ENCODE results near the gene TMEM185B. TPM values are rescaled to one million over a fixed set of nuclear protein-coding genes. Genes with fewer than 3 reads are reported as not detected.

TMEM185B gene
- total and polyA plus RNA-seq, 4 experiments from 2014 or later, result 17.5 to 24.9 (median 20.6) TPM

GRCh38 chr2:120228503-120228902 lies 5.3 kb upstream of the TMEM185B start:
- Mint-ChIP-seq H3K4me3 (peak overlapping the region in 2 of 8 donors; percentile 13 to 30), H3K9me3 (no peaks in the 10 kb centered on the region), H3K27ac (peak overlapping the region in 6 of 7 donors; percentile 54 to 81 (median 63)), H3K4me1 (peaks cover 32 to 83% (median 56%) of the 10 kb centered on the region in 4 donors), H3K27me3 (no peaks in the 10 kb centered on the region), H3K36me3 (peaks cover 0 to 9% of the 10 kb centered on the region in 2 donors)
- CTCF ChIA-PET (ENCODE audit: partially characterized antibody), result interaction anchor here (1.1 to 1.8 kb wide), 7 partner anchors 9 to 119 kb away, joined by 3 to 12 read pairs (median 5); no protein-coding TSS in a partner anchor
- no peaks in the 10 kb centered on the region for H3K9me3 ChIP-seq (ENCODE audit: control insufficient read depth in 1 of 2, low read length in 2 of 2)
- intact Hi-C loops (cut with micrococcal nuclease), result no loop called here
- no peaks in the 10 kb centered on the region for H3K27me3 ChIP-seq (ENCODE audit: insufficient read depth, low read length)
- DNase-seq, result no peak
- POLR2A ChIA-PET (ENCODE audit: partially characterized antibody), result interaction anchor here (0.7 to 1.4 kb wide), 3 partner anchors 24 to 550 kb away, joined by 3 to 7 read pairs (median 3); partner anchors contain the start of genes RALB and TMEM177
- no peaks in the 10 kb centered on the region for H3K36me3 ChIP-seq (ENCODE audit: insufficient read depth, low read length)
- H3K4me3 ChIP-seq (ENCODE audit: low read length in 2 of 2), result no peak overlapping the region
- H3K27ac ChIP-seq (ENCODE audit: low read depth, low read length), result no peak overlapping the region
- peaks cover 54% of the 10 kb centered on the region for H3K4me1 ChIP-seq (ENCODE audit: insufficient read depth, low read length)

DNA sequence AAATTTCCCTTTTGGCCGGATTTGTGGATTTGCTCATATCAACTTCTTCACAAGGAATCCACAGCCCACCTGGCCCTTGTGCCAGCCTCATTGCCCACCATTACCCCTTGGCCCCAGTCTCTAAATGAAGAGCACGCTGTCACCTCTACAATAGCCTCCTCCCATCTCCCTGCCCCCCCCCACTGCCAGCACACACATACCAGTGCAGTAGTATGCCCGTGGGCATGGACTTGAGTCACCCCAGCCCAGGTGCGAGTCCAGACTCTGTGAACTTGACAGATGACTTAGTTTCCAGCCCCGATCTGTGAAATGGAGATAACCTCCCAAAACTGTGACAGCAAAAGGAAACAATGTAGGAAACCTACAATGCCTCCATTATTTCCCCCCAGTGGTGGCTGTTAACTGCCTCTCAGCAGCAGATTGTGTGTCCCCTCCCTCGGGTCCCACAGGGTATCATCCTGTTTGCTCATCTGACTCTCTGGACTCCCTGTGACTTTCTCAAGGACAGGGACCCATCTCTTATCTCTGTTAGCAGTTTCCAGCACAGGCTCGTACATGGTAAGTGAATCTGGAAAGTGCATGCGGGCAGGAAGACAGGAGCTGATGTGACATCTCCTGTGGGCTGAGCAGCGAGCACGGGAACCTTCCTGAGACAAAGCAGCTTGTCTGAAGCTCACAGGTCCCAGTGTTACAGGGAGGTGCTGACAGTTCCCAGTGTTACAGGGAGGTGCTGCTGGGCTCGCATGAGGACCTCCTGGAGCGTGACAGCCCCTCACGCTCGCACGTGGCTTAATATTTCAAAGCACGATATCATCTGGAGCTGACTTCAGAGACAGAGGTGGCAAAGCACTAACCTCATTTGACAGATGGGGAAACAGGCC lies 4.2 kb upstream of the TMEM185B start:
- Mint-ChIP-seq H3K36me3 (peaks cover 0 to 8% of the 10 kb centered on the region in 2 donors), H3K27ac (peak overlapping the region; percentile 38 to 79 (median 67)), H3K27me3 (no peaks in the 10 kb centered on the region), H3K4me3 (no peak overlapping the region), H3K9me3 (peaks cover 0 to 1% (median 0%) of the 10 kb centered on the region in 8 donors), H3K4me1 (peaks cover 28 to 75% (median 51%) of the 10 kb centered on the region in 4 donors)
- H3K4me3 ChIP-seq (ENCODE audit: low read length in 2 of 2), result no peak overlapping the region
- H3K27me3 ChIP-seq (ENCODE audit: insufficient read depth, low read length), result no peaks in the 10 kb centered on the region
- H3K4me1 ChIP-seq (ENCODE audit: insufficient read depth, low read length), result peaks cover 50% of the 10 kb centered on the region
- ChIA-PET CTCF (ENCODE audit: partially characterized antibody) (interaction anchor here (1.1 to 1.8 kb wide), 8 partner anchors 8 to 118 kb away, joined by 3 to 12 read pairs (median 4); no protein-coding TSS in a partner anchor), POLR2A (ENCODE audit: partially characterized antibody) (interaction anchor here (1.3 to 1.4 kb wide), 2 partner anchors 25 to 549 kb away, joined by 3 to 7 read pairs; partner anchors contain the start of genes RALB and TMEM177)
- no peaks in the 10 kb centered on the region for H3K9me3 ChIP-seq (ENCODE audit: control insufficient read depth in 1 of 2, low read length in 2 of 2)
- intact Hi-C loops (cut with micrococcal nuclease), result no loop called here
- H3K36me3 ChIP-seq (ENCODE audit: insufficient read depth, low read length), result no peaks in the 10 kb centered on the region
- DNase-seq, result no peak
- H3K27ac ChIP-seq (ENCODE audit: low read depth, low read length), result no peak overlapping the region

GRCh38 chr2:120226316-120226715 lies 3.1 kb upstream of the TMEM185B start:
- Histone ChIP-seq H3K27me3 (ENCODE audit: insufficient read depth, low read length) (no peaks in the 10 kb centered on the region), H3K4me3 (ENCODE audit: low read length in 2 of 2) (no peak overlapping the region), H3K4me1 (ENCODE audit: insufficient read depth, low read length) (peaks cover 55% of the 10 kb centered on the region), H3K27ac (ENCODE audit: low read depth, low read length) (no peak overlapping the region), H3K9me3 (ENCODE audit: control insufficient read depth in 1 of 2, low read length in 2 of 2) (no peaks in the 10 kb centered on the region), H3K36me3 (ENCODE audit: insufficient read depth, low read length) (no peaks in the 10 kb centered on the region)
- Mint-ChIP-seq H3K9me3 (peaks cover 0 to 7% (median 0%) of the 10 kb centered on the region in 8 donors), H3K4me3 (peak overlapping the region in 1 of 8 donors; percentile 50), H3K36me3 (peaks cover 2 to 3% of the 10 kb centered on the region in 2 donors), H3K27me3 (no peaks in the 10 kb centered on the region), H3K4me1 (peaks cover 37 to 75% (median 59%) of the 10 kb centered on the region in 4 donors), H3K27ac (peak overlapping the region in 5 of 7 donors; percentile 12 to 90 (median 60))
- POLR2A ChIA-PET (ENCODE audit: partially characterized antibody), result no interaction called here
- intact Hi-C loops (cut with micrococcal nuclease), result no loop called here
- CTCF ChIA-PET (ENCODE audit: partially characterized antibody), result interaction anchor here (1.3 to 1.4 kb wide), 2 partner anchors 21 to 24 kb away, joined by 3 to 4 read pairs; no protein-coding TSS in a partner anchor
- no peak for DNase-seq

DNA sequence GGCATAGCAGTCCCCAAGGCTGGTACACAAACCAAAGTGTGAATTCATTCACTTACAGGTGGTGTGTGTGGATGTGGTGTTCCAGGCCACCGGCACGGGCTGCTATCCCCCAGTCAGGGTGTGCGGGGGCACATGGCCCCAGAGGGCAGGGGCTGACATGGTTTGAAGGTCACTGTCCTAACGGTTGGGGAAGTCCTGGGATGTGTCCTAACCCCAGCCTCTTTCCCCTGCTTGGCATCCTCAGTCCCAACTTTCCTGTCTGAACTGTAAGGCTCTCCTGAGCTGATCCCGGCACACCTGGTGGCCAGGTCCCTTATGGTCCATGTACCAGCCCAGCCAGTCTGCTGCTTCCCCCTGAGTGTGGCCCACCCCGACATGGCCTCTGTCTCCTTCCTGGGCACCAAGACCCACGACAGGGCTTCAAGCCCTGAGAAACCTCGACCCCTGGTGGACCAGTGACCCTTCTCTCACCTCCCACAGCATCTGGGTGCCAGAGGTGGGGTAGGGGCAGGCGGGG lies 2.4 kb upstream of the TMEM185B start:
- no peak overlapping the region for H3K27ac ChIP-seq (ENCODE audit: low read depth, low read length)
- no peaks in the 10 kb centered on the region for H3K36me3 ChIP-seq (ENCODE audit: insufficient read depth, low read length)
- intact Hi-C loops (cut with micrococcal nuclease), result no loop called here
- POLR2A ChIA-PET (ENCODE audit: partially characterized antibody), result interaction anchor here (1.3 to 4.0 kb wide), 2 partner anchors 7 to 27 kb away, joined by 7 to 62 read pairs; partner anchors contain the start of gene RALB
- no peaks in the 10 kb centered on the region for H3K9me3 ChIP-seq (ENCODE audit: control insufficient read depth in 1 of 2, low read length in 2 of 2)
- peaks cover 55% of the 10 kb centered on the region for H3K4me1 ChIP-seq (ENCODE audit: insufficient read depth, low read length)
- peak overlapping the region in 2 of 8 donors; percentile 32 to 38 for H3K4me3 Mint-ChIP-seq
- peak overlapping the region; percentile 22 to 90 (median 60) for H3K27ac Mint-ChIP-seq
- no peak for DNase-seq
- peaks cover 0 to 7% (median 0%) of the 10 kb centered on the region in 8 donors for H3K9me3 Mint-ChIP-seq
- no peaks in the 10 kb centered on the region for H3K27me3 ChIP-seq (ENCODE audit: insufficient read depth, low read length)
- H3K27me3 Mint-ChIP-seq, result no peaks in the 10 kb centered on the region
- H3K36me3 Mint-ChIP-seq, result peaks cover 3 to 11% of the 10 kb centered on the region in 2 donors
- CTCF ChIA-PET (ENCODE audit: partially characterized antibody), result interaction anchor here (0.8 to 1.5 kb wide), 3 partner anchors 10 to 88 kb away, joined by 3 to 4 read pairs (median 4); no protein-coding TSS in a partner anchor
- peaks cover 39 to 75% (median 59%) of the 10 kb centered on the region in 4 donors for H3K4me1 Mint-ChIP-seq
- H3K4me3 ChIP-seq (ENCODE audit: low read length in 2 of 2), result no peak overlapping the region

- intact Hi-C loops (cut with micrococcal nuclease), result loop anchor here (5.0 kb wide), 1 partner anchor 118 kb away; no protein-coding TSS in a partner anchor
- Mint-ChIP-seq H3K27me3 (no peaks in the 10 kb centered on the region), H3K4me3 (peak overlapping the region; percentile 4 to 89 (median 78)), H3K9me3 (peaks cover 0 to 7% (median 0%) of the 10 kb centered on the region in 8 donors), H3K36me3 (peaks cover 6 to 14% of the 10 kb centered on the region in 2 donors), H3K27ac (peak overlapping the region; percentile 53 to 92 (median 86)), H3K4me1 (peaks cover 38 to 74% (median 57%) of the 10 kb centered on the region in 4 donors)
- POLR2A ChIA-PET (ENCODE audit: partially characterized antibody), result interaction anchor here (0.6 to 4.0 kb wide), 5 partner anchors 8 to 547 kb away, joined by 3 to 62 read pairs (median 5); partner anchors contain the start of gene RALB
- CTCF ChIA-PET (ENCODE audit: partially characterized antibody), result interaction anchor here (0.8 to 1.5 kb wide), 4 partner anchors 11 to 88 kb away, joined by 3 to 4 read pairs (median 4); no protein-coding TSS in a partner anchor
- DNase-seq, result no peak
- H3K27me3 ChIP-seq (ENCODE audit: insufficient read depth, low read length), result no peaks in the 10 kb centered on the region
- no peak overlapping the region for H3K27ac ChIP-seq (ENCODE audit: low read depth, low read length)
- no peak overlapping the region for H3K4me3 ChIP-seq (ENCODE audit: low read length in 2 of 2)
- H3K36me3 ChIP-seq (ENCODE audit: insufficient read depth, low read length), result no peaks in the 10 kb centered on the region
- peaks cover 48% of the 10 kb centered on the region for H3K4me1 ChIP-seq (ENCODE audit: insufficient read depth, low read length)
- no peaks in the 10 kb centered on the region for H3K9me3 ChIP-seq (ENCODE audit: control insufficient read depth in 1 of 2, low read length in 2 of 2)
Observed at GRCh38 chr2:120224735-120225548, 1.7 kb upstream of the TMEM185B start.

DNA sequence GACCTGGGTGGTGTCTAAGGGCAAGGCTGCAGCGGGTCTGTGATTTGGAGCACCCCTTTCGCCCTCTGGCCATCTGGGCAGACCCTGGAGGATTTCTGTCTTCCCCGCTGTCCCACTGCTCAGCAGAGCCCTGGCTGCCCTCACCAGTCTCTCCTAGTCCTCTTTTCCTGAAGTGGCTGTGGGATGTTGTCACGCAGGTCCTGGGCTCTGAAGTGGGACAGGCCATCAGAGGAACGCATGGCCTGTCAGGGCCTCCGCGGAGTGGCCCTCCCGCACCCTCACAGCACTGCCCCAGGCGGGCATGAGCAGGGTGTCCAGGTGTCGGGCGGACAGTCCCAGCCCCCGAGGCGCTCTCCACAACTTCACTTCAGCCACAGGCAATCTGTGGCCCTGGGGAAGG lies 1.1 kb upstream of the TMEM185B start:
- CTCF ChIA-PET (ENCODE audit: partially characterized antibody), result interaction anchor here (1.0 to 2.0 kb wide), 3 partner anchors 8 to 48 kb away, joined by 4 to 8 read pairs (median 4); no protein-coding TSS in a partner anchor
- Histone ChIP-seq H3K9me3 (ENCODE audit: control insufficient read depth in 1 of 2, low read length in 2 of 2) (no peaks in the 10 kb centered on the region), H3K4me1 (ENCODE audit: insufficient read depth, low read length) (peaks cover 41% of the 10 kb centered on the region), H3K36me3 (ENCODE audit: insufficient read depth, low read length) (no peaks in the 10 kb centered on the region), H3K4me3 (ENCODE audit: low read length in 2 of 2) (peak overlapping the region; percentile 73 to 75), H3K27me3 (ENCODE audit: insufficient read depth, low read length) (no peaks in the 10 kb centered on the region), H3K27ac (ENCODE audit: low read depth, low read length) (peak overlapping the region; percentile 86)
- peak overlapping the region; percentile 85 to 91 (median 88) for H3K4me3 Mint-ChIP-seq
- intact Hi-C loops (cut with micrococcal nuclease), result loop anchor here (5.0 kb wide), 1 partner anchor 117 kb away; no protein-coding TSS in a partner anchor
- H3K4me1 Mint-ChIP-seq, result peaks cover 35 to 69% (median 54%) of the 10 kb centered on the region in 4 donors
- H3K36me3 Mint-ChIP-seq, result peaks cover 10 to 17% of the 10 kb centered on the region in 2 donors
- POLR2A ChIA-PET (ENCODE audit: partially characterized antibody), result interaction anchor here (0.5 to 4.0 kb wide), 6 partner anchors 8 to 115 kb away, joined by 3 to 62 read pairs (median 6); partner anchors contain the start of gene RALB
- peak overlapping the region; percentile 61 to 93 (median 91) for H3K27ac Mint-ChIP-seq
- peaks cover 0 to 7% (median 0%) of the 10 kb centered on the region in 8 donors for H3K9me3 Mint-ChIP-seq
- H3K27me3 Mint-ChIP-seq, result no peaks in the 10 kb centered on the region
- DNase-seq, result no peak
